GM18909 (cell line): ENCODE results near the gene CYLD.
A peak's percentile ranks its signal among the peaks of the same experiment; 100 is the strongest.

Experiments used
- ATAC-seq: cut with Tn5 transposase; IDR thresholded peaks from one replicate; pipeline ENCODE4 v1.9.1; 2021; ENCODE audit warnings: mild to moderate bottlenecking; ENCODE audit not compliant: unreplicated experiment, poor library complexity

Gene CYLD

GRCh38 chr16:50741781-50742575 lies at the start of gene CYLD:
Gene CYLD (plus strand): TSS chr16:50742086. CDS start chr16:50749699, 7,613 bp downstream.
- ATAC-seq: peak; percentile 94

GRCh38 chr16:50692644-50692998 lies 49.3 kb upstream of the CYLD start:
- ATAC-seq: no peak

GRCh38 chr16:50692999-50693781 lies 48.7 kb upstream of the CYLD start, which contains the start of gene NOD2:
Gene NOD2 (plus strand): TSS chr16:50693606. CDS start chr16:50699496, 5,890 bp downstream.
- ATAC-seq: no peak

- no peak for ATAC-seq
Observed at GRCh38 chr16:50694206-50694605, 47.7 kb upstream of the CYLD start.

- no peak for ATAC-seq
Observed at GRCh38 chr16:50695017-50696000, 46.6 kb upstream of the CYLD start.

GRCh38 chr16:50696126-50696525 lies 45.8 kb upstream of the CYLD start:
- peak; percentile 38 for ATAC-seq

- peak; percentile 68 for ATAC-seq
Observed at GRCh38 chr16:50696575-50697420, 45.1 kb upstream of the CYLD start.

GRCh38 chr16:50697421-50697715 lies 44.5 kb upstream of the CYLD start:
- ATAC-seq: no peak

GRCh38 chr16:50697881-50698767 lies 43.8 kb upstream of the CYLD start:
- ATAC-seq: peak; percentile 42

GRCh38 chr16:50699326-50700159 lies 42.3 kb upstream of the CYLD start:
- no peak for ATAC-seq

- ATAC-seq: no peak
Observed at GRCh38 chr16:50702725-50703124, 39.2 kb upstream of the CYLD start.

- no peak for ATAC-seq
Observed at GRCh38 chr16:50704245-50704644, 37.6 kb upstream of the CYLD start.

GRCh38 chr16:50705436-50706110 lies 36.3 kb upstream of the CYLD start:
- no peak for ATAC-seq

- no peak for ATAC-seq
Observed at GRCh38 chr16:50706250-50706649, 35.6 kb upstream of the CYLD start.

- ATAC-seq: no peak
Observed at GRCh38 chr16:50708373-50709060, 33.4 kb upstream of the CYLD start.

- ATAC-seq: no peak
Observed at GRCh38 chr16:50709061-50709684, 32.7 kb upstream of the CYLD start.
